ENCODE data around the gene IL17RE. TPM values are rescaled to one million over a fixed set of nuclear protein-coding genes. Genes with fewer than 3 reads are reported as not detected.

Gene IL17RE
- total and polyA plus RNA-seq, 2 donors (not counting 3 experiments of a cell fraction or from before 2014, with no cell fraction given) = 1.2 to 1.3 TPM

- BruUV-seq (replicated peaks) = no TSS peak
- ChIA-PET POLR2A (interaction anchor here (0.6 kb wide), 1 partner anchor 19 kb away, joined by 3 read pairs; no protein-coding TSS in a partner anchor), CTCF (no interaction called here)
- Histone ChIP-seq H3K36me3 (ENCODE audit: control insufficient read depth in 2 of 2, extremely low read depth in 1 of 2, insufficient read depth in 2 of 2, low read length in 2 of 2) (no peaks in the 10 kb centered on the region), H2AFZ (ENCODE audit: low read depth, low read length) (no peak overlapping the region), H3K4me3 (replicated peaks in 1 of 3; ENCODE audit: insufficient read depth in 1 of 3, low read depth in 1 of 3, low read length in 3 of 3) (peak overlapping the region in 2 of 3 experiments; percentile 50 to 67), H3K4me2 (ENCODE audit: insufficient read depth, low read length) (peak overlapping the region; percentile 49), H3K4me1 (ENCODE audit: control insufficient read depth, extremely low read depth, insufficient read depth, low read length) (peaks cover 7% of the 10 kb centered on the region), H3K9ac (replicated peaks; ENCODE audit: extremely low read depth, insufficient read depth, low read length) (no peak overlapping the region), H3K9me3 (replicated peaks; ENCODE audit: control insufficient read depth, insufficient read depth, low read length) (no peaks in the 10 kb centered on the region), H4K20me1 (replicated peaks; ENCODE audit: control insufficient read depth, extremely low read depth, insufficient read depth, low read length) (no peaks in the 10 kb centered on the region), H3K27me3 (ENCODE audit: control insufficient read depth in 2 of 2, insufficient read depth in 2 of 2, low read length in 2 of 2) (no peaks in the 10 kb centered on the region), H3K27ac (ENCODE audit: insufficient read depth, low read depth, low read length) (no peak overlapping the region), H3K79me2 (ENCODE audit: control insufficient read depth, insufficient read depth, low read length) (no peaks in the 10 kb centered on the region), H3K9me1 (replicated peaks; ENCODE audit: control insufficient read depth, extremely low read depth, insufficient read depth, low read length) (no peaks in the 10 kb centered on the region)
- dilution Hi-C loops (cut with MboI; ENCODE audit: extremely low pct_ligation_motif_present, low sequenced_read_pairs) = no loop called here
- TF ChIP-seq GATA2 (IDR thresholded peaks at IDR 0.05; ENCODE audit: insufficient read depth, insufficient read length, low read depth, low read length) (no peak), FOS (IDR thresholded peaks at IDR 0.05; ENCODE audit: borderline replicate concordance, insufficient read depth, low read length) (no peak), MYC (IDR thresholded peaks at IDR 0.05; ENCODE audit: low read depth, low read length) (no peak), MAX (IDR thresholded peaks at IDR 0.05; ENCODE audit: insufficient read depth, insufficient read length) (no peak), JUN (IDR thresholded peaks at IDR 0.05; ENCODE audit: borderline replicate concordance, insufficient read depth, insufficient read length, low read depth) (no peak), EZH2 (IDR thresholded peaks at IDR 0.05; ENCODE audit: borderline replicate concordance, low read depth, low read length, severe bottlenecking) (no peak)
- intact Hi-C loops (cut with micrococcal nuclease) = no loop called here
- DNase-seq (ENCODE audit: low read depth, low spot score) (no peak), FAIRE-seq (no peak)
These were observed 48.9 kb downstream of the IL17RE start for GRCh38 chr3:9951598-9951961.
